NT2/D1 (cell line): ENCODE results near the gene REX1BD.

Experiments
- SUZ12 ChIP-seq: IDR thresholded peaks from 2 replicates; pipeline ENCODE4 v1.6.1; 2011; ENCODE audit not compliant: insufficient read length, insufficient read depth; ENCODE audit errors: extremely low read depth
- YY1 ChIP-seq: IDR thresholded peaks from 2 replicates; pipeline ENCODE4 v1.6.1; 2011; ENCODE audit not compliant: insufficient read length, insufficient read depth
- ZNF274 ChIP-seq: IDR thresholded peaks from 2 replicates; pipeline ENCODE4 v1.6.1; 2011; ENCODE audit warnings: mild to moderate bottlenecking, low read depth, low read length

DNA sequence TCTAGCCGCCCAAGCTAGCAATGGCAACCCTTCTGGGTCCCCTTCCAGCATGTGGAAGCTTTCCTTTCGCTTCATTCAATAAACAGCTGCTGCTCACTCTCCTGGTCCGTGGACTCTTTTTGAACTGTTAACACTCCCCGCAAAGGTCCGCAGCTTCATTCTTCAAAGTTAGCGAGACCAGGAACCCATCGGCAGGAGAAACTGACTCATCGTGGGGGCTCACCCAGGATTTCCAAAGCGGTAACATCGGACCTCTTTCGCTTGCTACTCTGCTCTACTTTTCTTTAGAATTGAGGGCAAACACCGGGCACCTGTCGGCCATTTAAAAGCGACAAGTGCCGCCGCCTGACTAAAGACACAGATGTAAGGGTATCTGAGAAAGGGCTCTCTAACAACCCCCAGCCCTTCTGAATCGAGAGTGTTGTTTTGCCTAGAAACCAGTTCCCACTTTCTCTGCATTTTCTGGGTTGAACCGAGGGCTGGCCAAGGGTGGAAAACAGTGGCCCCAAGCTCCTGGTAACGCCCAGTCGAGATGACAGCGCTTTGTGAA, 11.2 kb upstream of the REX1BD start:
- TF ChIP-seq YY1: no peak
- no peak for TF ChIP-seq ZNF274
- TF ChIP-seq SUZ12: no peak
